ENCODE measurements around the gene TPRG1L. TPM values are rescaled to one million over a fixed set of nuclear protein-coding genes. Genes with fewer than 3 reads are reported as not detected.

Gene TPRG1L
- total and polyA plus RNA-seq, 2 experiments from 2014 or later, result 6.2 to 20.3 TPM

DNA sequence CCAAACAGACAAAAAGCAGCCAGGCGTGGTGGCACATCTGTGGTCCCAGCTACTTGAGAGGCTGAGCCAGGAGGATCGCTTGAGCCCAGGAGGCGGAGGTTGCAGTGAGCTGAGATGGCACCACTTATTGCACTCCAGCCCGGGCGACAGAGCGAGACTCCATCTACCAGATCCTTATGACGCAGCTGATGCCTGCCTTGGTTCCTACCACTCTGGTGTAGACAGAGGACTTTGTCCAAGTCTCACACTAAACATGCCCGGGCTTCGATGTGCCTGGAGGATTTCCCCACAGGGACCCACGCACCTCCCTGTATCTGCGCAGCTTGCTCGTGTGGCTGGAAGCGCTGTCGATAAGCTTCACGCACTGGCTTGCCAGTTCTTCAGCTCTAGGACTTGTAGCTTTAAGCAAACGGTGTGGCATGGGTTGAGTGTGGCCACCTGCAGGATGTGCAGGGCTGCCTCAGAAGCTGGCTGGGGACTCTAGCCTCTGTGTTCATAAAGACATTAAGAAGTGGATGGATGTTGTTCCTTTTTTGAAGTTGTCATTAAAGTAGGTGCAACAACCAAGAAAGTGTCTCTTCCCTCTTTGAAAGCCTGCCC lies 4.8 kb downstream of the TPRG1L start (continued):
- TF ChIP-seq, protein P1, sequence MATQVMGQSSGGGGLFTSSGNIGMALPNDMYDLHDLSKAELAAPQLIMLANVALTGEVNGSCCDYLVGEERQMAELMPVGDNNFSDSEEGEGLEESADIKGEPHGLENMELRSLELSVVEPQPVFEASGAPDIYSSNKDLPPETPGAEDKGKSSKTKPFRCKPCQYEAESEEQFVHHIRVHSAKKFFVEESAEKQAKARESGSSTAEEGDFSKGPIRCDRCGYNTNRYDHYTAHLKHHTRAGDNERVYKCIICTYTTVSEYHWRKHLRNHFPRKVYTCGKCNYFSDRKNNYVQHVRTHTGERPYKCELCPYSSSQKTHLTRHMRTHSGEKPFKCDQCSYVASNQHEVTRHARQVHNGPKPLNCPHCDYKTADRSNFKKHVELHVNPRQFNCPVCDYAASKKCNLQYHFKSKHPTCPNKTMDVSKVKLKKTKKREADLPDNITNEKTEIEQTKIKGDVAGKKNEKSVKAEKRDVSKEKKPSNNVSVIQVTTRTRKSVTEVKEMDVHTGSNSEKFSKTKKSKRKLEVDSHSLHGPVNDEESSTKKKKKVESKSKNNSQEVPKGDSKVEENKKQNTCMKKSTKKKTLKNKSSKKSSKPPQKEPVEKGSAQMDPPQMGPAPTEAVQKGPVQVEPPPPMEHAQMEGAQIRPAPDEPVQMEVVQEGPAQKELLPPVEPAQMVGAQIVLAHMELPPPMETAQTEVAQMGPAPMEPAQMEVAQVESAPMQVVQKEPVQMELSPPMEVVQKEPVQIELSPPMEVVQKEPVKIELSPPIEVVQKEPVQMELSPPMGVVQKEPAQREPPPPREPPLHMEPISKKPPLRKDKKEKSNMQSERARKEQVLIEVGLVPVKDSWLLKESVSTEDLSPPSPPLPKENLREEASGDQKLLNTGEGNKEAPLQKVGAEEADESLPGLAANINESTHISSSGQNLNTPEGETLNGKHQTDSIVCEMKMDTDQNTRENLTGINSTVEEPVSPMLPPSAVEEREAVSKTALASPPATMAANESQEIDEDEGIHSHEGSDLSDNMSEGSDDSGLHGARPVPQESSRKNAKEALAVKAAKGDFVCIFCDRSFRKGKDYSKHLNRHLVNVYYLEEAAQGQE (IDR thresholded peaks at IDR 0.05; ENCODE audit: unreplicated experiment), result no peak
- TF ChIP-seq EZH2 (IDR thresholded peaks at IDR 0.05; ENCODE audit: low read depth, unreplicated experiment) (no peak), EZH2phosphoT487 (IDR thresholded peaks at IDR 0.05; ENCODE audit: unreplicated experiment) (no peak)

DNA sequence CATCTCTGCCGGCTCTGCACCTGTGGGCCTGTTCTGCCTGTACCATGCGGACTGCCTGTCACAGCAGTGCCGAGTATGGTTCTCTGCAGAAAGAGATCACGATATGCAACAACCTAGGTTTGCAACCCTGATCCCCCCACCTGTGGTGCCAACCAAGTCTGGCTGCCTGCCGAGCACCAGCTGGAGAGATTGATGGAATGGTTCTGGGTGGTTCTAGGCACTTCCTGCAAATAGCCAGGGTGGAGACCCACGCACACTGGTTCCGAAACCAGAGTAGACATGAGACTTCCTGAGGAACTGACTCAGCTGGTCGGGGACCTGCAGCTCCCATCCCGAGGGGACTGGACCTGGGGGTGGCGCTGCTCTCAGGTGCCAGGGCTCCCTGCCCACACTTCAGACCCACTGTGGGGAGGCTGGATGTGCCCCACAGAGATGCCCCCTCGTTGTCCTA lies 5.4 kb downstream of the TPRG1L start:
- H4K20me1 ChIP-seq (replicated peaks; ENCODE audit: insufficient read depth), result peaks cover 3% of the 10 kb centered on the region; the same call in 1 of the 2 replicates
- TF ChIP-seq NANOG (IDR thresholded peaks at IDR 0.05; ENCODE audit: borderline replicate concordance), result no peak
- no peak for TF ChIP-seq CREB1 (CRISPR knock-in tag; IDR thresholded peaks at IDR 0.05; ENCODE audit: low read depth)
- TF ChIP-seq EZH2 (IDR thresholded peaks at IDR 0.05; ENCODE audit: low read depth, unreplicated experiment), result no peak
- no peak for TF ChIP-seq ZNF114 (CRISPR knock-in tag; IDR thresholded peaks at IDR 0.05)
- no peak for TF ChIP-seq POLR2AphosphoS5 (IDR thresholded peaks at IDR 0.05; ENCODE audit: low read depth)
- TF ChIP-seq JUNB (IDR thresholded peaks at IDR 0.05; ENCODE audit: unreplicated experiment), result no peak
- TF ChIP-seq EZH2phosphoT487 (IDR thresholded peaks at IDR 0.05; ENCODE audit: unreplicated experiment), result no peak
- no peak for TF ChIP-seq STAT1 (IDR thresholded peaks at IDR 0.05; ENCODE audit: unreplicated experiment)
- no peak for TF ChIP-seq ZNF331 (CRISPR knock-in tag; IDR thresholded peaks at IDR 0.05; ENCODE audit: low read depth)
- TF ChIP-seq, protein P2, sequence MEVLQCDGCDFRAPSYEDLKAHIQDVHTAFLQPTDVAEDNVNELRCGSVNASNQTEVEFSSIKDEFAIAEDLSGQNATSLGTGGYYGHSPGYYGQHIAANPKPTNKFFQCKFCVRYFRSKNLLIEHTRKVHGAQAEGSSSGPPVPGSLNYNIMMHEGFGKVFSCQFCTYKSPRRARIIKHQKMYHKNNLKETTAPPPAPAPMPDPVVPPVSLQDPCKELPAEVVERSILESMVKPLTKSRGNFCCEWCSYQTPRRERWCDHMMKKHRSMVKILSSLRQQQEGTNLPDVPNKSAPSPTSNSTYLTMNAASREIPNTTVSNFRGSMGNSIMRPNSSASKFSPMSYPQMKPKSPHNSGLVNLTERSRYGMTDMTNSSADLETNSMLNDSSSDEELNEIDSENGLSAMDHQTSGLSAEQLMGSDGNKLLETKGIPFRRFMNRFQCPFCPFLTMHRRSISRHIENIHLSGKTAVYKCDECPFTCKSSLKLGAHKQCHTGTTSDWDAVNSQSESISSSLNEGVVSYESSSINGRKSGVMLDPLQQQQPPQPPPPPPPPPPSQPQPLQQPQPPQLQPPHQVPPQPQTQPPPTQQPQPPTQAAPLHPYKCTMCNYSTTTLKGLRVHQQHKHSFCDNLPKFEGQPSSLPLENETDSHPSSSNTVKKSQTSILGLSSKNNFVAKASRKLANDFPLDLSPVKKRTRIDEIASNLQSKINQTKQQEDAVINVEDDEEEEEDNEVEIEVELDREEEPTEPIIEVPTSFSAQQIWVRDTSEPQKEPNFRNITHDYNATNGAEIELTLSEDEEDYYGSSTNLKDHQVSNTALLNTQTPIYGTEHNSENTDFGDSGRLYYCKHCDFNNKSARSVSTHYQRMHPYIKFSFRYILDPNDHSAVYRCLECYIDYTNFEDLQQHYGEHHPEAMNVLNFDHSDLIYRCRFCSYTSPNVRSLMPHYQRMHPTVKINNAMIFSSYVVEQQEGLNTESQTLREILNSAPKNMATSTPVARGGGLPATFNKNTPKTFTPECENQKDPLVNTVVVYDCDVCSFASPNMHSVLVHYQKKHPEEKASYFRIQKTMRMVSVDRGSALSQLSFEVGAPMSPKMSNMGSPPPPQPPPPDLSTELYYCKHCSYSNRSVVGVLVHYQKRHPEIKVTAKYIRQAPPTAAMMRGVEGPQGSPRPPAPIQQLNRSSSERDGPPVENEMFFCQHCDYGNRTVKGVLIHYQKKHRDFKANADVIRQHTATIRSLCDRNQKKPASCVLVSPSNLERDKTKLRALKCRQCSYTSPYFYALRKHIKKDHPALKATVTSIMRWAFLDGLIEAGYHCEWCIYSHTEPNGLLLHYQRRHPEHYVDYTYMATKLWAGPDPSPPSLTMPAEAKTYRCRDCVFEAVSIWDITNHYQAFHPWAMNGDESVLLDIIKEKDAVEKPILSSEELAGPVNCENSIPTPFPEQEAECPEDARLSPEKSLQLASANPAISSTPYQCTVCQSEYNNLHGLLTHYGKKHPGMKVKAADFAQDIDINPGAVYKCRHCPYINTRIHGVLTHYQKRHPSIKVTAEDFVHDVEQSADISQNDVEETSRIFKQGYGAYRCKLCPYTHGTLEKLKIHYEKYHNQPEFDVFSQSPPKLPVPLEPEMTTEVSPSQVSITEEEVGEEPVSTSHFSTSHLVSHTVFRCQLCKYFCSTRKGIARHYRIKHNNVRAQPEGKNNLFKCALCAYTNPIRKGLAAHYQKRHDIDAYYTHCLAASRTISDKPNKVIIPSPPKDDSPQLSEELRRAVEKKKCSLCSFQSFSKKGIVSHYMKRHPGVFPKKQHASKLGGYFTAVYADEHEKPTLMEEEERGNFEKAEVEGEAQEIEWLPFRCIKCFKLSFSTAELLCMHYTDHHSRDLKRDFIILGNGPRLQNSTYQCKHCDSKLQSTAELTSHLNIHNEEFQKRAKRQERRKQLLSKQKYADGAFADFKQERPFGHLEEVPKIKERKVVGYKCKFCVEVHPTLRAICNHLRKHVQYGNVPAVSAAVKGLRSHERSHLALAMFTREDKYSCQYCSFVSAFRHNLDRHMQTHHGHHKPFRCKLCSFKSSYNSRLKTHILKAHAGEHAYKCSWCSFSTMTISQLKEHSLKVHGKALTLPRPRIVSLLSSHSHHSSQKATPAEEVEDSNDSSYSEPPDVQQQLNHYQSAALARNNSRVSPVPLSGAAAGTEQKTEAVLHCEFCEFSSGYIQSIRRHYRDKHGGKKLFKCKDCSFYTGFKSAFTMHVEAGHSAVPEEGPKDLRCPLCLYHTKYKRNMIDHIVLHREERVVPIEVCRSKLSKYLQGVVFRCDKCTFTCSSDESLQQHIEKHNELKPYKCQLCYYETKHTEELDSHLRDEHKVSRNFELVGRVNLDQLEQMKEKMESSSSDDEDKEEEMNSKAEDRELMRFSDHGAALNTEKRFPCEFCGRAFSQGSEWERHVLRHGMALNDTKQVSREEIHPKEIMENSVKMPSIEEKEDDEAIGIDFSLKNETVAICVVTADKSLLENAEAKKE (CRISPR knock-in tag; IDR thresholded peaks at IDR 0.05), result no peak
- peaks cover 5% of the 10 kb centered on the region; the same call in 1 of the 2 replicates for H3K4me1 ChIP-seq (ENCODE audit: insufficient read depth)
- no peak overlapping the region for H3K4me2 ChIP-seq
- H2AFZ ChIP-seq, result no peak overlapping the region
- Mint-ChIP-seq H3K27ac (no peak overlapping the region), H3K4me1 (peaks cover 7% of the 10 kb centered on the region), H3K36me3 (ENCODE audit: low read depth) (peaks cover 46% of the 10 kb centered on the region), H3K27me3 (ENCODE audit: insufficient read depth, low read depth, poor library complexity) (peaks cover 7% of the 10 kb centered on the region), H3K9me3 (no peaks in the 10 kb centered on the region), H3K4me3 (no peak overlapping the region)
- no peak for ATAC-seq
- H3K36me3 ChIP-seq (ENCODE audit: insufficient read depth), result no peaks in the 10 kb centered on the region
- DNase-seq (ENCODE audit: low spot score), result no peak
- H3K27me3 ChIP-seq (ENCODE audit: insufficient read depth), result no peaks in the 10 kb centered on the region
- H3K79me2 ChIP-seq (replicated peaks; ENCODE audit: insufficient read depth), result peaks cover 5% of the 10 kb centered on the region; the same call in 1 of the 2 replicates
- H3F3A ChIP-seq (replicated peaks; ENCODE audit: low read depth), result peaks cover 5% of the 10 kb centered on the region; the same call in 1 of the 2 replicates
- H3K9me2 ChIP-seq (ENCODE audit: insufficient read depth), result no peaks in the 10 kb centered on the region
- 0 out of 2 replicates have a peak overlapping the region, but pooled peaks have one; percentile 39 for H3K27ac ChIP-seq (ENCODE audit: low read depth)
- H3K4me3 ChIP-seq, result no peak overlapping the region
